Loucy (cell line): ENCODE measurements around the gene ZNF490.

Source experiments
- H2AFZ ChIP-seq: fragments of 200-600 bp; sonication (generic); 2 replicates; pipeline ENCODE4 v1.6.0; 2016; ENCODE audit warnings: antibody characterized with exemption, mild to moderate bottlenecking, low read length, moderate library complexity
- H3F3A ChIP-seq: fragments of 200-600 bp; 2 replicates; pipeline ENCODE4 v1.6.0; 2016; ENCODE audit warnings: antibody characterized with exemption, low read depth, mild to moderate bottlenecking
- H3K27me3 ChIP-seq: fragments of 200-600 bp; sonication (generic); 2 replicates; pipeline ENCODE4 v1.6.1; 2014; ENCODE audit warnings: low read length, mild to moderate bottlenecking; ENCODE audit not compliant: insufficient read depth, poor library complexity, severe bottlenecking
- H3K36me3 ChIP-seq: fragments of 200-600 bp; sonication (generic); 2 replicates; pipeline ENCODE4 v1.6.1; 2016; ENCODE audit warnings: low read length; ENCODE audit not compliant: insufficient read depth
- H3K4me1 ChIP-seq: fragments of 200-600 bp; sonication (generic); 2 replicates; pipeline ENCODE4 v1.5.1; 2014; ENCODE audit warnings: low read length, mild to moderate bottlenecking; ENCODE audit not compliant: insufficient read depth, poor library complexity, severe bottlenecking
- H3K4me2 ChIP-seq: fragments of 200-600 bp; sonication (generic); 2 replicates; pipeline ENCODE4 v1.6.0; 2014; ENCODE audit warnings: antibody characterized with exemption, low read length, low read depth, mild to moderate bottlenecking; ENCODE audit not compliant: poor library complexity, severe bottlenecking
- H3K4me3 ChIP-seq: fragments of 200-600 bp; sonication (generic); 2 replicates; pipeline ENCODE4 v1.5.1; 2014; ENCODE audit warnings: low read length, mild to moderate bottlenecking, mixed read lengths; ENCODE audit not compliant: poor library complexity, severe bottlenecking
- H3K79me2 ChIP-seq: fragments of 200-600 bp; sonication (generic); 2 replicates; pipeline ENCODE4 v1.6.1; 2014; ENCODE audit warnings: low read length; ENCODE audit not compliant: insufficient read depth
- H3K9ac ChIP-seq: fragments of 200-600 bp; sonication (generic); 2 replicates; pipeline ENCODE4 v1.6.0; 2014; ENCODE audit warnings: mild to moderate bottlenecking, low read depth, low read length, moderate library complexity; ENCODE audit not compliant: poor library complexity, severe bottlenecking
- H3K9me2 ChIP-seq: fragments of 200-600 bp; sonication (generic); replicated peaks from 2 replicates; pipeline ENCODE4 v1.6.1; 2016; ENCODE audit warnings: low read depth, low read length, mixed read lengths
- H3K9me3 ChIP-seq: fragments of 200-600 bp; sonication (generic); 2 replicates; pipeline ENCODE4 v1.6.1; 2014; ENCODE audit warnings: mild to moderate bottlenecking, antibody characterized with exemption, low read length, low read depth; ENCODE audit not compliant: insufficient read depth
- H4K20me1 ChIP-seq: fragments of 200-600 bp; sonication (generic); 2 replicates; pipeline ENCODE4 v1.6.0; 2014; ENCODE audit warnings: antibody characterized with exemption, low read length, mild to moderate bottlenecking; ENCODE audit not compliant: insufficient read depth, poor library complexity, severe bottlenecking
- EZH2phosphoT487 ChIP-seq: fragments of 200-600 bp; IDR thresholded peaks from 2 replicates; pipeline ENCODE4 v1.6.1; 2018; ENCODE audit warnings: antibody characterized with exemption, mild to moderate bottlenecking, moderate library complexity, borderline replicate concordance
- TF ChIP-seq, protein P1 (sequence below): fragments of 200-600 bp; sonication (generic); conservative IDR thresholded peaks from 2 replicates; pipeline ENCODE4 v1.5.1; 2014; ENCODE audit warnings: mild to moderate bottlenecking, antibody characterized with exemption, low read length

The ZNF490 gene

DNA sequence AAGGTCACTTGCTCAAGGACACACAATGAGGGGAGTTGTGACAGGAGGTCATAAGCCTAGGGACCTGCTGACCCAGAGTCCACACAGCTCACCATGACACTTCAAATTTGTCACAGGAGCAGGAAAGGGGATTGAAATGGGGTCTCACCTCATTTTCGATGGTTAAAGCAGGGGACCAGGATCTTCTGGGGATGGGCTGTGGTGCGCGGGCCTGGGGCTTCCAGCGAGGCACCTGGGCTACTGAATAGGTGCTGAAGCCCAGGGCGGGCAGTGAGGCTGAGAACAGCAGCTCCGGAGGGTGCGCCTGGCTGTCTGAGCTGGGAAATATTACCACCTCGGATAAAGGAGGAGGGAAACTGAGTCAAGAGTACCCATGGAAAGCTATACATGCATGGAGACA, 44.9 kb upstream of the ZNF490 start:
- no peaks in the 10 kb centered on the region for H3K9me3 ChIP-seq
- TF ChIP-seq, protein P1, sequence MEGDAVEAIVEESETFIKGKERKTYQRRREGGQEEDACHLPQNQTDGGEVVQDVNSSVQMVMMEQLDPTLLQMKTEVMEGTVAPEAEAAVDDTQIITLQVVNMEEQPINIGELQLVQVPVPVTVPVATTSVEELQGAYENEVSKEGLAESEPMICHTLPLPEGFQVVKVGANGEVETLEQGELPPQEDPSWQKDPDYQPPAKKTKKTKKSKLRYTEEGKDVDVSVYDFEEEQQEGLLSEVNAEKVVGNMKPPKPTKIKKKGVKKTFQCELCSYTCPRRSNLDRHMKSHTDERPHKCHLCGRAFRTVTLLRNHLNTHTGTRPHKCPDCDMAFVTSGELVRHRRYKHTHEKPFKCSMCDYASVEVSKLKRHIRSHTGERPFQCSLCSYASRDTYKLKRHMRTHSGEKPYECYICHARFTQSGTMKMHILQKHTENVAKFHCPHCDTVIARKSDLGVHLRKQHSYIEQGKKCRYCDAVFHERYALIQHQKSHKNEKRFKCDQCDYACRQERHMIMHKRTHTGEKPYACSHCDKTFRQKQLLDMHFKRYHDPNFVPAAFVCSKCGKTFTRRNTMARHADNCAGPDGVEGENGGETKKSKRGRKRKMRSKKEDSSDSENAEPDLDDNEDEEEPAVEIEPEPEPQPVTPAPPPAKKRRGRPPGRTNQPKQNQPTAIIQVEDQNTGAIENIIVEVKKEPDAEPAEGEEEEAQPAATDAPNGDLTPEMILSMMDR, result no peak
- no peak for TF ChIP-seq EZH2phosphoT487
- H3F3A ChIP-seq, result no peaks in the 10 kb centered on the region
- H4K20me1 ChIP-seq, result no peaks in the 10 kb centered on the region
- no peaks in the 10 kb centered on the region for H3K4me1 ChIP-seq
- H3K36me3 ChIP-seq, result no peaks in the 10 kb centered on the region; the same call in 1 of the 2 replicates
- no peak overlapping the region for H3K4me3 ChIP-seq
- H2AFZ ChIP-seq, result no peak overlapping the region
- no peak overlapping the region for H3K9ac ChIP-seq
- H3K4me2 ChIP-seq, result no peak overlapping the region
- H3K27me3 ChIP-seq, result no peaks in the 10 kb centered on the region
- no peaks in the 10 kb centered on the region for H3K79me2 ChIP-seq
- no peaks in the 10 kb centered on the region for H3K9me2 ChIP-seq

DNA sequence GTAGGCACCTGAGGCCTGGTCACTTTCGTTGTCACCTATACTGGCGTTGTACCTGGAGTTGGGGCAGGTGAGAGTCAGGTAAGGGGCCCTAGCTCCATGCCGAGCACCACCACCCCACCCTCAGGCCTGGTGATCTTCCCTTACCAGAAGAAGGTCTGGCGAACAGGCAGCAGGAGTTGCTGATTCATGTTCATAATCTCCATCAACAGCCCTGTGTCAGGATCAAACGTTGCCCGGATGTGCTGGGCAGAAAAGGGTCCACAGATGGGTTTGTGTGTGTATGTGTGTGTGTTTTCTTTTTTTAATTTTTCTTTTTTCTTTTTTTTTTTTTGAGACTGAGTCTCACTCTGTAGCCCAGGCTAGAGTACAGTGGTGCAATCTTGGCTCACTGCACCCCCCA, 41.6 kb upstream of the ZNF490 start:
- Histone ChIP-seq H3K9me3 (no peaks in the 10 kb centered on the region), H3K79me2 (no peaks in the 10 kb centered on the region), H3K27me3 (no peaks in the 10 kb centered on the region), H3F3A (no peaks in the 10 kb centered on the region), H4K20me1 (no peaks in the 10 kb centered on the region), H3K36me3 (no peaks in the 10 kb centered on the region; the same call in 1 of the 2 replicates), H3K9me2 (no peaks in the 10 kb centered on the region), H3K9ac (no peak overlapping the region), H3K4me3 (no peak overlapping the region), H3K4me2 (no peak overlapping the region), H3K4me1 (no peaks in the 10 kb centered on the region), H2AFZ (no peak overlapping the region)
- TF ChIP-seq, protein P1, result no peak
- TF ChIP-seq EZH2phosphoT487, result no peak

DNA sequence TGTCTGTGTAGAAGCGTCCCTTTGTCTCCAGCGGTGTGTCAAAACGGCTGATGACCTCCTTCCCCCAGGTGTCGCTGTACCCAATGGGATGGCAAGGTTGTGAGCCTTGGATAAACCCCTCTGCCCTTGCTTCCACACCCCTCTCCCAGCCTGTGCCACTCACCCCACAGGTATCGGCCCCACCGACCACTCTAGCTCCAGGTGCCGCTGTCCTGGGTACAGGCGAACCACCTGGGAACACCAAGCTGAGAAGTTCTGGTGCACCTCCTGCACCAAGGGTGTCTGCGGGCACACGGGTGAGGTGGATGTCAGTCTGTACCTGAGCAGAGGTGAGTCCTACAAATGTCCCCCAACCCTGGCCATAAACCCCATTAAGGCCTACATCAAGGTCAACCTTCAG, 39.3 kb upstream of the ZNF490 start:
- Histone ChIP-seq H3K9me3 (no peaks in the 10 kb centered on the region), H3K4me1 (no peaks in the 10 kb centered on the region), H3K79me2 (no peaks in the 10 kb centered on the region), H3F3A (no peaks in the 10 kb centered on the region), H3K4me2 (no peak overlapping the region), H2AFZ (no peak overlapping the region), H3K36me3 (no peaks in the 10 kb centered on the region), H3K9ac (no peak overlapping the region), H4K20me1 (no peaks in the 10 kb centered on the region), H3K9me2 (no peaks in the 10 kb centered on the region), H3K27me3 (no peaks in the 10 kb centered on the region), H3K4me3 (no peak overlapping the region)
- TF ChIP-seq EZH2phosphoT487, result no peak
- TF ChIP-seq, protein P1, result no peak
